ENCODE data around the gene ACY1.

ACY1 gene

GRCh38 chr3:52010431-52010830 lies 27.1 kb downstream of the ACY1 start:
- DNase-seq, result no peak

GRCh38 chr3:52012699-52013098 lies 29.4 kb downstream of the ACY1 start:
- DNase-seq, result no peak

GRCh38 chr3:52013802-52014598 lies 30.7 kb downstream of the ACY1 start:
- no peak for DNase-seq

GRCh38 chr3:52014613-52015012 lies 31.3 kb downstream of the ACY1 start:
- no peak for DNase-seq

GRCh38 chr3:52015438-52016228 lies 32.3 kb downstream of the ACY1 start:
- no peak for DNase-seq

GRCh38 chr3:52017586-52017985 lies 34.3 kb downstream of the ACY1 start:
- DNase-seq, result no peak

- DNase-seq, result no peak
These were observed 35.1 kb downstream of the ACY1 start for GRCh38 chr3:52018319-52019000.

GRCh38 chr3:52019352-52020080 lies 36.2 kb downstream of the ACY1 start:
- no peak for DNase-seq

- DNase-seq, result no peak
These were observed 37.5 kb downstream of the ACY1 start for GRCh38 chr3:52020796-52021195.

GRCh38 chr3:52021489-52022268 lies 38.3 kb downstream of the ACY1 start:
- no peak for DNase-seq

- DNase-seq, result no peak
These were observed 39.2 kb downstream of the ACY1 start for GRCh38 chr3:52022323-52023100.

GRCh38 chr3:52023101-52023770 lies 39.9 kb downstream of the ACY1 start:
- no peak for DNase-seq

GRCh38 chr3:52023860-52024764 lies 40.8 kb downstream of the ACY1 start:
- no peak for DNase-seq

GRCh38 chr3:52024765-52025452 lies 41.6 kb downstream of the ACY1 start:
- no peak for DNase-seq

GRCh38 chr3:52025453-52025852 lies 42.1 kb downstream of the ACY1 start:
- no peak for DNase-seq

- no peak for DNase-seq
These were observed 42.7 kb downstream of the ACY1 start for GRCh38 chr3:52026041-52026440.

- DNase-seq, result no peak
These were observed 45.2 kb downstream of the ACY1 start for GRCh38 chr3:52028572-52028971.

GRCh38 chr3:52029053-52029452 lies 45.7 kb downstream of the ACY1 start:
- no peak for DNase-seq

- DNase-seq, result no peak
These were observed 46.2 kb downstream of the ACY1 start for GRCh38 chr3:52029535-52029934.
